Neural cell (in vitro differentiated cells): ENCODE measurements around the gene GAMT. TPM values are rescaled to one million over a fixed set of nuclear protein-coding genes. Genes with fewer than 3 reads are reported as not detected.

ENCODE experiments used
- H2AFZ ChIP-seq: fragments of 200-600, 300-800 bp; sonication (generic), shearing (Covaris generic); 2 replicates; pipeline ENCODE4 v1.6.0; 2014; ENCODE audit warnings: low read depth, mild to moderate bottlenecking, antibody characterized with exemption, low read length, moderate library complexity
- H3F3A ChIP-seq: fragments of 200-600 bp; shearing (Covaris generic); 2 replicates; pipeline ENCODE4 v1.6.1; 2016; ENCODE audit warnings: mild to moderate bottlenecking, moderate library complexity, mixed read lengths, antibody characterized with exemption, low read length; ENCODE audit not compliant: insufficient read depth, poor library complexity, severe bottlenecking
- H3K27ac ChIP-seq: fragments of 200-600, 300-800 bp; sonication (generic), shearing (Covaris generic); 2 replicates; pipeline ENCODE4 v1.5.1; 2014; ENCODE audit warnings: mild to moderate bottlenecking, low read length, moderate library complexity
- H3K27me3 ChIP-seq: fragments of 300-800, 200-600 bp; sonication (generic), shearing (Covaris generic); 2 replicates; pipeline ENCODE4 v1.6.0; 2014; ENCODE audit warnings: mild to moderate bottlenecking, low read depth, low read length, moderate library complexity; ENCODE audit not compliant: insufficient read depth
- H3K36me3 ChIP-seq: fragments of 300-800, 200-600 bp; sonication (generic), shearing (Covaris generic); 2 replicates; pipeline ENCODE4 v1.5.1; 2014; ENCODE audit warnings: mild to moderate bottlenecking, antibody characterized with exemption, low read length, moderate library complexity; ENCODE audit not compliant: insufficient read depth
- H3K4me2 ChIP-seq: fragments of 300-800, 200-600 bp; sonication (generic), shearing (Covaris generic); 2 replicates; pipeline ENCODE4 v1.6.0; 2014; ENCODE audit warnings: mild to moderate bottlenecking, low read length
- H3K4me3 ChIP-seq: fragments of 300-800, 200-600 bp; sonication (generic), shearing (Covaris generic); 2 replicates; pipeline ENCODE4 v1.5.1; 2014; ENCODE audit warnings: mild to moderate bottlenecking, low read length, moderate library complexity
- H3K79me2 ChIP-seq: fragments of 200-600 bp; shearing (Covaris generic); replicated peaks from 2 replicates; pipeline ENCODE4 v1.6.0; 2014; ENCODE audit warnings: mild to moderate bottlenecking, low read length, moderate library complexity; ENCODE audit not compliant: insufficient read depth
- H3K9ac ChIP-seq: fragments of 300-800, 200-600 bp; sonication (generic), shearing (Covaris generic); 2 replicates; pipeline ENCODE4 v1.6.1; 2016; ENCODE audit warnings: mild to moderate bottlenecking, low read length, mixed read lengths
- H3K9me2 ChIP-seq: fragments of 200-600 bp; shearing (Covaris generic); 2 replicates; pipeline ENCODE4 v1.6.1; 2016; ENCODE audit warnings: mild to moderate bottlenecking, low read length, mixed read lengths; ENCODE audit not compliant: insufficient read depth
- H3K9me3 ChIP-seq: fragments of 200-600, 300-800 bp; sonication (generic), shearing (Covaris generic); 2 replicates; pipeline ENCODE4 v1.6.1; 2016; ENCODE audit warnings: mild to moderate bottlenecking, mixed run types, low read length, moderate library complexity, mixed read lengths
- H4K20me1 ChIP-seq: fragments of 200-600 bp; shearing (Covaris generic); 2 replicates; pipeline ENCODE4 v1.6.1; 2016; ENCODE audit warnings: mild to moderate bottlenecking, mixed run types; ENCODE audit not compliant: insufficient read depth
- EP300 ChIP-seq: fragments of 450-650 bp; conservative IDR thresholded peaks from 2 replicates; pipeline ENCODE4 v1.6.1; 2014; ENCODE audit warnings: antibody characterized with exemption, mild to moderate bottlenecking, moderate library complexity; ENCODE audit not compliant: poor library complexity, severe bottlenecking
- MXI1 ChIP-seq: fragments of 450-650 bp; conservative IDR thresholded peaks from 2 replicates; pipeline ENCODE4 v1.6.1; 2014; ENCODE audit warnings: antibody characterized with exemption, mild to moderate bottlenecking; ENCODE audit not compliant: poor library complexity, severe bottlenecking
- POLR2AphosphoS5 ChIP-seq: IDR thresholded peaks from 2 replicates; pipeline ENCODE4 v1.6.1; 2012
- RAD21 ChIP-seq: fragments of 450-650 bp; conservative IDR thresholded peaks from 2 replicates; pipeline ENCODE4 v1.6.1; 2014; ENCODE audit warnings: antibody characterized with exemption, mild to moderate bottlenecking, moderate library complexity
- REST ChIP-seq: IDR thresholded peaks from 2 replicates; pipeline ENCODE4 v1.6.1; 2012; ENCODE audit warnings: borderline replicate concordance
- SMC3 ChIP-seq: fragments of 450-650 bp; conservative IDR thresholded peaks from 2 replicates; pipeline ENCODE4 v1.6.1; 2014; ENCODE audit warnings: antibody characterized with exemption, mild to moderate bottlenecking, moderate library complexity; ENCODE audit not compliant: poor library complexity
- TAF1 ChIP-seq: IDR thresholded peaks from 2 replicates; pipeline ENCODE4 v1.6.1; 2012; ENCODE audit warnings: low read depth
- polyA plus RNA-seq: library from polyadenylated mRNA; depleted of rRNA; stranded (reverse); fragments of >200 nt; gene quantifications from 2 replicates; pipeline ENCODE4 v1.2.3, GENCODE V29; 2014
- TF ChIP-seq, protein P1 (sequence below): fragments of 450-650 bp; IDR thresholded peaks from 2 replicates; pipeline ENCODE4 v1.5.1; 2014; ENCODE audit warnings: antibody characterized with exemption, mild to moderate bottlenecking, moderate library complexity; ENCODE audit not compliant: poor library complexity, severe bottlenecking

GAMT gene
- polyA plus RNA-seq, 1 donor from 2014 or later: 32.5 TPM

DNA sequence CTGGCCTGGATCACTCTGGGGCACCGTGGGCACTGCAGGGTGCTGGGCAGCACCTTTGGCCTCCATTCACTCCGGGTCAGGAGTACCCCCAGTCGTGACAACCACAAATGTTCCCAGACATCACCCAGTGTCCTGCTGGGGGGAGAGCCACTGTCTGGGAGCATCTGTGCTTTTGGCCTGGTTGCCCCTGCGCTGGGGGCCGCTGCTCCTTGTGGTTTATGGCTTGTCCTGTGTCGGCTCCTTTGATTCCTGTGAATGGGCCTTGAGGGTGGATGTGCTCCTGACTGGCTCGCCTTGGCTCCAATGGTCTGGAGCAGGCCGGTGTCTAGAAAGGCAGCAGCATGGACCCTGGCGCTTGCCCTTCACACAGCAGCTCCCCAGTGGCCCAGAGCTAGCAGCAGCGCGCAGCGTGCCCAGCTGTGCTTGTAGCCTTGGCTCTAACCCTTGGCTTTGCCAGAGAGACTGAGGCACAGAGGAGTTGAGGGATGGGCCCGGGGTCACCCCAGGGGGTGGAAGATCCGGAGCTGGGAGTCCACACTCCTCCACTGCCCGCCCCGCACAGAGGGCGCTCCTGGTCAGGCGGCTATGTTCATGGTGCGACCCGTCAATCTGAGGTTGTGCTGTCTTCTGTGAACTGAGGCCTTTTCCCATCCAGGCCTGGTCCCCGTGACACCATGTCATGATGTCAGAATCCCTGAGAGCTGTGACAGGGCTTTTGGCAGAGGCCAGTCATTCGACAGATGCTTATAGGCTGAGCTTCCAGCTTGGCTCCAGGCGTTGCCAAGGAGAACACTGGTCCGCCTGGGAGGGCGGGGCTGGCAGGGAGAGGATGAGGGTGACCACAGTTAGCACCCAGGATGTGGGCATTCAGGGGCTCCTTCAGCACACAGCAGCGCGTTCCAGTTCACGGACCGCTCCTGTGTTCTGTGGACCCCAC lies 10.2 kb upstream of the GAMT start:
- Histone ChIP-seq H3K36me3 (no peaks in the 10 kb centered on the region), H3K9me3 (no peaks in the 10 kb centered on the region), H4K20me1 (peaks cover 31% of the 10 kb centered on the region), H3K9ac (peak overlapping the region; percentile 20), H2AFZ (no peak overlapping the region), H3K27ac (no peak overlapping the region), H3K9me2 (no peaks in the 10 kb centered on the region), H3K4me3 (no peak overlapping the region), H3K4me2 (no peak overlapping the region), H3F3A (no peaks in the 10 kb centered on the region), H3K27me3 (no peaks in the 10 kb centered on the region), H3K79me2 (peaks cover 78% of the 10 kb centered on the region)
- TF ChIP-seq, protein P1, sequence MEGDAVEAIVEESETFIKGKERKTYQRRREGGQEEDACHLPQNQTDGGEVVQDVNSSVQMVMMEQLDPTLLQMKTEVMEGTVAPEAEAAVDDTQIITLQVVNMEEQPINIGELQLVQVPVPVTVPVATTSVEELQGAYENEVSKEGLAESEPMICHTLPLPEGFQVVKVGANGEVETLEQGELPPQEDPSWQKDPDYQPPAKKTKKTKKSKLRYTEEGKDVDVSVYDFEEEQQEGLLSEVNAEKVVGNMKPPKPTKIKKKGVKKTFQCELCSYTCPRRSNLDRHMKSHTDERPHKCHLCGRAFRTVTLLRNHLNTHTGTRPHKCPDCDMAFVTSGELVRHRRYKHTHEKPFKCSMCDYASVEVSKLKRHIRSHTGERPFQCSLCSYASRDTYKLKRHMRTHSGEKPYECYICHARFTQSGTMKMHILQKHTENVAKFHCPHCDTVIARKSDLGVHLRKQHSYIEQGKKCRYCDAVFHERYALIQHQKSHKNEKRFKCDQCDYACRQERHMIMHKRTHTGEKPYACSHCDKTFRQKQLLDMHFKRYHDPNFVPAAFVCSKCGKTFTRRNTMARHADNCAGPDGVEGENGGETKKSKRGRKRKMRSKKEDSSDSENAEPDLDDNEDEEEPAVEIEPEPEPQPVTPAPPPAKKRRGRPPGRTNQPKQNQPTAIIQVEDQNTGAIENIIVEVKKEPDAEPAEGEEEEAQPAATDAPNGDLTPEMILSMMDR: no peak
- no peak for TF ChIP-seq RAD21
- TF ChIP-seq TAF1: no peak
- no peak for TF ChIP-seq MXI1
- TF ChIP-seq EP300: no peak

DNA sequence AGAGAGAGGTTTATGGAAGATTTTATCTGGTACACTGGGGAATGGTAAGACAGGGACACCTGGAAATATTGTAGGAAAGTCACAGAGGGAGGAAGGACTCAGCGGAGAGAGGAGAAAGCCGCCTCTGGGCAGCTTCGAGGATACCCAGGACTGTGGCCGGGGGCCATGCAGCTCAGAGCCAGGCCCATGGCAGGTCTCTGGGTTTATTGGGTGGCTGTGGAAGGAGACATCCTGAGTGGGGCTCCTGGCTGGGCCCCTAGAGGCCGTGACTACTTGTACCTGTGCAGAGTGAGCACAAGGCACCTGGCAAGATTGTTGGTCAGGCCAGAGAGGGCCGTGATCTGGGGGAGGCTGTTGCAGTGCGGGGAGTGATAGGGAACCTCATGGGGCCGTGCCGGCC lies 9.4 kb upstream of the GAMT start:
- peaks cover 31% of the 10 kb centered on the region for H4K20me1 ChIP-seq
- peaks cover 71% of the 10 kb centered on the region for H3K79me2 ChIP-seq
- no peak overlapping the region for H3K4me3 ChIP-seq
- H3K9me2 ChIP-seq: no peaks in the 10 kb centered on the region
- no peak for TF ChIP-seq MXI1
- no peak for TF ChIP-seq REST
- no peak for TF ChIP-seq EP300
- TF ChIP-seq, protein P1: no peak
- TF ChIP-seq POLR2AphosphoS5: no peak
- TF ChIP-seq TAF1: no peak
- TF ChIP-seq SMC3: no peak
- TF ChIP-seq RAD21: no peak
- H3K27ac ChIP-seq: no peak overlapping the region
- H3F3A ChIP-seq: no peaks in the 10 kb centered on the region
- H3K4me2 ChIP-seq: no peak overlapping the region
- no peaks in the 10 kb centered on the region for H3K27me3 ChIP-seq
- no peak overlapping the region for H3K9ac ChIP-seq
- no peak overlapping the region for H2AFZ ChIP-seq
- H3K9me3 ChIP-seq: no peaks in the 10 kb centered on the region
- no peaks in the 10 kb centered on the region for H3K36me3 ChIP-seq
